HL-60/S4 treated with phorbol 12-myristate 13-acetate at 8.2 ng/mL for 4 days and 3 days (cell line): ENCODE measurements around the gene KCNJ9.
"Not testable (repeated sequence)": the region's sequence is repeated elsewhere in the genome, so short reads cannot be mapped to it uniquely, and the experiment has no call there.

ENCODE experiments used
- in situ Hi-C: fragments of 300-500 bp; cut with MboI; formaldehyde crosslinking; loops from 2 replicates; pipeline ENCODE4 v1.15.0; 2022; ENCODE audit warnings: low sequenced_read_pairs

KCNJ9 gene

DNA sequence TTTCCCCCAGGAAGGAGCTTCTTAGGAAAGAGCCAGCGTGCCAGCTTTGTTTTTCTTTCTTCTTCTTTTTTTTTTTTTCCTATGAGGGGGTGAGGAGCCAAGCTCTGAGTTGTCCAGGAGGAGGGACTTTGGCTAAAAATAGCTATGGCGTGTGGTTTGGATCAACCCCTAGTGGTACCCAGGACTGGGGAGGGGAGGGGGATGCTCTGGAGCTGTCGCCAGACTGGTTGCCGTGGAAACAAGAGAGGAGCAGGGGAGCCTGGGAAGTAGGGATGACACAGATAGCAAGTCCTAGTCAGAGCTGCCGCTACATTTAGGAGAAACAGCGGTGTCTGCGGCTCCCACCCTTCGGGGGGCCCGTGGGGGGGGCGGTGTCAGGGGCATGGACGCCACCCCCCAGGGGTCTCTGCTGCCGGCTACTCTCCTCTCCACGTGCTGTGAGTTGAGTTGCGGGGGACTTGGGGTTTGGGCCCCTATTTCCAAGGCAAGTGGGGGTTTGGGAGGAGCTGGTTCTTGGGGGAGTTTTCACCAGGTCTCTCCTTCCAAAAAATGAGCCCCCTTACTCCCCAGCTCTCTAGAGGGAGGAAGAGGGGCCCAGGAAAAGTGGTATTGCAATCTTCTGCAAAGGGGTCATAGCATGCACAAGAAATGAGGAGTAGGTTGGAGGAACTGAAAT is at the start of gene KCNJ9:
Gene KCNJ9 (plus strand): TSS at position 278 of the 676 bp plus-strand sequence. CDS start 2,493 bp downstream, outside the sequence.
- in situ Hi-C loops = no loop called here

DNA sequence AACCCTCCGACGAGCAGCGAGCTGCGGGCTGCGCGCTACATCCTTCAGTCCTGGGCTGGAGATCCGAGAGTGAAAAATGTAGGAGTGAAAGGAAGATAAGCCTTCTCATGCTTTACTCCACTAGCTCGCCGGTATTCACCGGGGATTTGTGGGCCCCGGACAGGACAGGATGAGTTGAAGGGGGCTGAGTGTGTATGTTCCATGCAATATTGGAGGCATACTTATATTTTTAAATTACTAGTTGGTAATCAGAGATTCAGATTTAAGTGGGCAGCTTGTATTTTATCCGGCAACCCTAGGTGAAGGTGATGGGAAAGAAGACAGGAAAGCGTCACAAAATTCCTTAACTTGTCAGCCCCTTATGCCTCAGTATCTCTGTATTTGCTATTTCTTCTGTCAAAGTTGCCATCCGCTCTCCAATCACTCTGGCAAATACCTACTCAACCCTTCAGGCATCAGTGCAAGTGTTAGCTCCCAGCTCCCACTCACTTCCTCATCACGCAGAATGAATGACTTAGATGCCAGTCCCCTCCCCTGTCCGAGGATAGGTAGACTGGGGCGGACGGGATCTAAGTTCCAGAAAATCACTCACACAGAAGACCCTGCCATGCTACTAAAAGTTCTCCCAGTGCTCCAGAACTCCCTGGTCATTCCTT is 49.0 kb upstream of the KCNJ9 start:
- in situ Hi-C loops = no loop called here

DNA sequence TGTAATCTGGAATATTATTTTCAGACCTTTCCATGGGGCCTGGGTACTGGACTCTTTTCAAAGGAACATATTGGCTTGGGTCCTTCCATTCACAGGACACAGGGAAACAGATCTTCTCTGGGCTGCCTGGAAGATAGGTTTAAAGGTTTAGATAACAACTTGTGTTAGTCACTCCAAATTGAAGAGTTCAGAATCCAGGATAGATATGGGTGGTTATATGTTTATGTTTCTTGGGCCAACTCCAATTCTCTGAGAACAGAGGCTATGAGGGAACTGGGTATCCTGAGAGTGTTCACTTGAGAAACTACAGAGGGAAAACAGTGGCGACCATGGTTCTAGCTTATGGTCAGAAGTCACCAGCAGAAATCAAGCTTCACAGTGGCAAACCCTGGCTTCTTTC is 40.9 kb upstream of the KCNJ9 start:
- in situ Hi-C loops = no loop called here

DNA sequence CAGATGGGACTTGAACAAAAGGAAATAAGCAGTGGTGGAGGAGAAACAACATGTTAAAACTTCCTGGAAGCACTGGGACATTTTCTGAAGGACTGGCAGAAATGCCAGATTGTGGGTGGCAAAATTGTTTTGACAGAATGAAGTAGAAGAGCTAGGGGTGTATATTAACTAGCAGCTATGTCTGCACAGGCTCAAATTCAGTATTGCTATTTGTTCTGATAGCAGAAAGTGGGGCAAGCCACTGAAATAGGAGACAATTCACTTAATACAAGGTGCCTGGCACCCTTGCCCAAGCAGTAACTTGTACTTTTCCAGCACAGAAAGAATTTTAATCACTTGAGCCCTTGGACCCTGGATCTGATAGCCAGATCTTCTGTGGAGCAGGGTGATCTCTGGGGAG is 37.8 kb upstream of the KCNJ9 start:
- in situ Hi-C loops = no loop called here

DNA sequence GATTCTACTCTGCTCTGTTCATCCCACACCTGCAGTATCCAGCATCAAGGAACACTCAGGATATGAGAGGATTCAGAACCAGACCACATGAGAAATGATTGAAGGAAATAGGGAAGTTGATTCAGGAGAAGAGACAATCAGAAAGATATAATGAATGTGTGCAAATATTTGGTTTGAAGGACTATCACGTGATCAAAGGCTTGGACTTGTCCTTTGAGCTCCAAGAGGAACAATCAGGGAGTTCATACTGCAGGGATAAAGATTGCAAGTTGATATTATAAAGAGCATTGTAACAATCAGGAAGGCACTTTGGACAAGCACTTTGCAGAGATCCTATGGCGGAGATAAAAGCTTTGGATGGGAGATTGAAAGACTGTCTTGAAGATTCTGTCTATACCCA is 35.7 kb upstream of the KCNJ9 start:
- in situ Hi-C loops = no loop called here

DNA sequence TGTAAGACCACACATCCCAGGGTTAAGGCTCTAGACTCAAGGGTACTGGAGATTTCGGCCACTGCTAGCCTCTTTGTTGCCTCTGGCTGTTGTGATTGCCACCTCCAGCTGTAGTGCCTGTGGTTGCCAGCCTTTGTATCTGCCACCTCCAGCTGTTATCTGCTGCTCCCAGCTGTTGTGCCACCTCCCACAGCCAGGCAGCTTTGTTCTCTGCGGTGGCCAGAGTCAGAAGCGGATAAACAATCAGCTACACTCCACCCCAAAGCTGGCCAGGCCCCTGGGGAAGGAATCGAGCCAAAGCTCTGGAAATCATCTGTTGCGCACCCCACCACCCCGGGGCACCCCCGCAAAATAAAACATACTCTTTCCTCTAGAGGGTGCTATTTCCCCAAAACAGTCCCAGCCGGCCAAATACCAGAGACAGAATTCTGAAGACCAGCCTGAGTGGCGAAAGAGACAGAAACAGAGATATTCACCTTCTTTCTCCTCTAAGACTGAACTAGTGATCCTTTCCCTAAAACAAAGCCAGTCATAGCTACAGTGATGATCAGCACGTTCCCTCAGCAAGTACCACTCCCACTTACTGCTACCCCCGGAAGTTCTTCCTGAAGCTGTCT is 34.7 kb upstream of the KCNJ9 start:
- in situ Hi-C loops = no loop called here

DNA sequence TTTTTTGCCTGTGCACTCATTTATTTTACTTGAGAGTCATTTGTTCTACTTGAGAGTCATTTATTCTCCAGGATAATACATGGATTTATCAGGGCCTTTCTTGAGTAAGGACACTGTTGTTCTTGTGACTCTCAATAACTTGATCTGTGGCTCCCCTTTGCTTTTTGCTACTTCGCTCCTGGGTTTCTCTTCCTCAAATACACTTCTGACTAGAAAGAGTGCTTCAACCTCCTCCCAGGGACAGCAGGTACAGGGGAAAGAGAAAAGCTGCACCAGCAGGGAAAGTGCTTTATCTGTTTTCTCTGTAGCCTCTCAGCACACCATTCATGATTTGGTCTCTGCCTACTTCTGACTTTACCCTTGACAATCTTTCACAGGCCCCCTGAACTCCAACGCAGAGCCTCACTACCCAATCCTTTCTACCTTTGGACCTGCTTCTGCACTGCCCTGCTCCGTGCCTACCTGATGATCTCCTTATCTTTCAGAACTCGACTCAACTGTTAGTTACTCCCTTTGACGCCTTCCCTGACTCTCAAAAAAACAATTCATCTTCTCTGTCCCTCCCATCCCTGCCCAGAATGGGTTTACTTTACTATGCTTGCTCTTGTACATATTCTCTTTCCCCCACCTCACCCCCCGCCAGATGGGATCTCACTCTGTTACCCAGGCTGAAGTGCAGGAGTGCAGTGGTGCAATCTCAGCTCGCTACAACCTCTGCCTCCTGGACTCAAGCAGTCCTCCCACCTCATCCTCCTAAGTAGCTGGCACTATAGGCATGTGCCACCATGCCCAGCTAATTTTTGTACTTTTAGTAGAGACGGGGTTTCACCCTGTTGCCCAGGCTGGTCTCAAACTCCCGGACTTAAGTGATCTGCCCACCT is 34.0 kb upstream of the KCNJ9 start:
- in situ Hi-C loops = no loop called here

DNA sequence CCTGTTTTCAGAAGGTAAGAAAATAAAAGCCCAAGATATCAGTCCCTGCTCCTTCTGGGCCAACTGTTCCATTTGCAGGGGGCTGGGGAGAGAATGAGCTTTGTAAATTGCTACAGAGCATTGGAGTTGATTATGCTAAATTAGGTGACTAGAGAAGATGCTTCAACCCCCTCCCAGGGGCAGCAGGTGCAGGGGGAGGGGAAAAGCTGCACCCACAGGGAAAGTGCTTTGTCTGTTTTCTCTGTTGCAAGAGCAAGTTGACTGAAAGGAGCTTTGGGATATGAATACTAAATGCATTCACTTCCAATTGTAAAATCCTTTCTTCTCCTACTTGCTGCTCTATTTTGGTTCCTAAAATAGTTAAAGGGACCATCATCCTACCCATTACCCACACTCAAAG is 33.0 kb upstream of the KCNJ9 start:
- in situ Hi-C loops = no loop called here

DNA sequence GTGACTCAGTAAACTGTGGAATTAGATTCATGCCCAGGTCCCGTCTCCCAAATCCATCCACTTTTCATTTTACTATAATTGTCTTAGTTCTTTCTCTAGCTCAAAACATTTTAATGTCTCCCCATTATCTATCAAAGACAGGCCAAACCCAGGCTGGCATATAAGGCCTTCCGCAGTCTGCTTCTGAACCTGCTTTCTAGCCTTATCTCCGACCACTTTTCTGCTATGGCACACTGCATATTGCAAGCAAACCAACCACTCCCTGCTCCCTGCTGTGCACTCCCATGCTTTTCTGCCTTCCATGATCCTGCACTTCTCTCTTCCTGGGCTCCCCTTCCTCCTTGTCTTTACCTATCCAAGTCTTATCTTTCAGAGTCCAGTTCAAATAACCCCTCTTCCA is 32.2 kb upstream of the KCNJ9 start:
- in situ Hi-C loops = no loop called here

DNA sequence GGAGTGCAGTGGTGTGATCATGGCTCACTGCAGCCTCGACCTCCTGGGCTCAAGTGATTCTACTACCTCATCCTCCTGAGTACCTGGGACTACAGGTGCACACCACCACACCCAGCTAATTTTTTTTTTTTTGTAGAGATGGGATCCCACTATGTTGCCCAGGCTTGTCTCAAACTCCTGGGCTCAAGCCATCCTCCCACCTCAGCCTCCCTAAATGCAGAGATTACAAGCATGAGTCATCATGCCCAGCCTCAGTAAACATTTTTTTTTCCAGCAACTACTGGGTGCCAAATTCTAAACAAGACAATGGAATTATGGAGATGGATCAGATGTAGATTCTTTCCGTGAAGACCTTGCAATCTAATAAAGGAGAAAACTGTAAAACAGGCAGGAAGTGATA is 31.2 kb upstream of the KCNJ9 start:
- in situ Hi-C loops = not testable (repeated sequence)

DNA sequence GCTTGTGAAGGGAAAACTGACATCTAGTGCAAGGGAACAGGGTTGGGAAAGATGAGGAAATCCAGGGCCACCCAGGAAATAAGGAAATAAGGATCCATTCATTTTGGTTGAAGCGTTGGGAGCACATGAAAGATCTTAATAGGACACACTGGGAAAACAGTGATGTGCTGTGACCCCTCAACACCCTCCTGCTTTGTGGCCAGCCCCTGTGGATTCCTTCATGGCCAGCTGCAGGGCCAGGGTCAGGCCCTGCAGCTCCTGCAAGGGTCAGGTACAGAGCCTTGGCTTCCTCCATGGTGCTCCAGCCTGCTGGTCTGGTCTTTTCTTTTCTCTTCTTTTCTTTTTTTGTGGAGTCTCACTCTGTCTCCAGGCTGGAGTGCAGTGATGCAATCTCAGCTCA is 30.7 kb upstream of the KCNJ9 start:
- in situ Hi-C loops = no loop called here

DNA sequence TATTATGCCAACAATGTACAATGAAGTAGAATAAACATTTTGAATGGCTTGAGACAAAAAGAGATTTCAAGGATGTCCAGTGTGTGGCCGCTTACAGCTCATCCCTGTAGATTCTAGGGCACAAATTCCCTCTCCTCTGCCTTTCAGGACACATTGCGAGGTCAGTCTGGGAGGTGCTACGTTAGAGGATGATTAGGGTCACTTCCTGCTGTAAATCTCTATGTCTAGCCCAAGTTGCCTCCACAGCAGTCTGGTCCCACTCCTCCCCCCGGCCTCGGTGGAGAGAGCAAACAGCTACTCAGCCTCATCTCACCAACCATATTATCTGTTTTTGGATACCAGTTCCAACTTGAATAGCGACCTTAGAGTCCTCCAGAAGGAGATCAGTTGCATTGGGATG is 28.4 kb upstream of the KCNJ9 start:
- in situ Hi-C loops = no loop called here

DNA sequence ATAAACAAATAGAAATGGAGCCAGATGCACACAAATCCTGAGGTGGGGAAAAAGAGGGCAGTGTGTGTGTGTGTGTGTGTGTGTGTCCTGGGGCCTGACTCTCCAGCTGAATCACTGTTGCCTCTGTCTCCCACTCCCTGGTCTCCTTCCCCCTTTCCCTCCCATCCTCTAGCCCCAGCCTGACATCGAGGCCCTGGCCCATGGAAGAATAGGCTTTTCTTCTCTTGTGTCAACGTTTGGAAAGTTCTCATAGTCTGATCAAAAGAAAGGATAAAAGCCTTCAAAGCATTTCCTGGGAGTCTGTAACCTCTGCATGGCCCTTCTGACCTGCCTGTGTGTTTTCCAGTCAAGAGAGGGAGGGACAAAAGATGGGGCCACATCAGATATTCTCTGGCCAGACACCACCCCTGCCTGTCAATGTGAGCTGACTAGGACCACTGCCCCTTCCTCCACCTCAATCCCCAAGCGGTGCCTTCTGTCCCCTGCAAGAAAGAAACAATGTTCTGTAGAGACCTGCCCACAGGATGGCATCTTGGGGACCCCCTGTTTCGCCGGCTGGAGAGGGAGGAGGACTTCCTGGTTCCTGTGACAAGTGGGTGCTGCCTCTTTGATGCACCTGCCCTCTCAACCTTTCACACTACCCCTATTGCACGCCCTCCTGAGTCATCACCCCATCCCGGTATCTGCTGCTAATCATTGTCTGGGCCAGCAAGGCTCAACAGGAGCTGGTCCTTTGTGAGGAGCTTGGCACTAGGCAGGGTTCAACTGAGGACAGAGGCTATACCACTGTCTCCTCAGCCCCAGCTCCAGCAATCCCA is 27.6 kb upstream of the KCNJ9 start:
- in situ Hi-C loops = no loop called here

DNA sequence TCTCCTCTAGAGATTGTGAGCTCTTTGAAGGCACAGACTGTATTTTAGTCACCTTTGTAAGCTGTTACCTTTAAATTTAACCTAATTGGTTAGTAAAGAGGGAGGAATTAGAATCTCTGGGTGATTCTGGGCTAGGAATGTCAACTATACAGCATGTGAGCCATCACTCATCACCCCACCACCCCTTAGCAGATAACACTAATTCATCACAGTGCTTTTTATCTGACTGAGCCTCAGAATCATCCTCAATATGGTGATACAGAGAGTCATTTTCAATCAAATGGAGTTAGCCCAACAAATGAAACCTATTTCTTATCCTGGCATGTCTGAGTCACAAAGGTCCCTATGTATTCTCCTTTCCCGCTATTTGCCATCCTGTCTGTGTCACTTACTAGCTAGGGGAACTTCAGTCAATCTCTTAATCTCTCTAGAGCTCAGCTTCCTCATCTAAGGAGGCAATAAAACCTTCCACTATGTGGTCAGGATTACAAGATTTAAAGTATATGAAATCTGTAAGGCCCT is 24.6 kb upstream of the KCNJ9 start:
- in situ Hi-C loops = no loop called here

DNA sequence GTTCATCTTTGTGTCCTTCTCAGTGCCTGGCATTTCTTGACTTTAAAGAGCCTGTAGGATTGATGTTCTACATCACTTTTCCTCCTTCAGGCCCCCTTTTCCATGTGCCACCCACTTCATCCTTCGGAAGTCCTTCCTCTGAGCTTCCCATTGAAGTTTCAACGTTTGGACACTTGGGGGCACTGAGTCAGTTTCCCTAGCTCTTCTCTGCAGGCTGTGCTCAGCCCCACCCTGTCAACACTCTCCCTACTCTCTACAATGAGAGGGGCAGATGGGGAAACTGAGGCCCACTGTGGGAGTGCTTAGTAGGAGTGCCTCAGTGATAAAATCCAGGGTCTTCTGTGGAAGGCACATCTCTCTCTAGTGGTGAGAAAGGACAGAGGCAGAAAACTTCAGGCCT is 23.3 kb upstream of the KCNJ9 start:
- in situ Hi-C loops = no loop called here

DNA sequence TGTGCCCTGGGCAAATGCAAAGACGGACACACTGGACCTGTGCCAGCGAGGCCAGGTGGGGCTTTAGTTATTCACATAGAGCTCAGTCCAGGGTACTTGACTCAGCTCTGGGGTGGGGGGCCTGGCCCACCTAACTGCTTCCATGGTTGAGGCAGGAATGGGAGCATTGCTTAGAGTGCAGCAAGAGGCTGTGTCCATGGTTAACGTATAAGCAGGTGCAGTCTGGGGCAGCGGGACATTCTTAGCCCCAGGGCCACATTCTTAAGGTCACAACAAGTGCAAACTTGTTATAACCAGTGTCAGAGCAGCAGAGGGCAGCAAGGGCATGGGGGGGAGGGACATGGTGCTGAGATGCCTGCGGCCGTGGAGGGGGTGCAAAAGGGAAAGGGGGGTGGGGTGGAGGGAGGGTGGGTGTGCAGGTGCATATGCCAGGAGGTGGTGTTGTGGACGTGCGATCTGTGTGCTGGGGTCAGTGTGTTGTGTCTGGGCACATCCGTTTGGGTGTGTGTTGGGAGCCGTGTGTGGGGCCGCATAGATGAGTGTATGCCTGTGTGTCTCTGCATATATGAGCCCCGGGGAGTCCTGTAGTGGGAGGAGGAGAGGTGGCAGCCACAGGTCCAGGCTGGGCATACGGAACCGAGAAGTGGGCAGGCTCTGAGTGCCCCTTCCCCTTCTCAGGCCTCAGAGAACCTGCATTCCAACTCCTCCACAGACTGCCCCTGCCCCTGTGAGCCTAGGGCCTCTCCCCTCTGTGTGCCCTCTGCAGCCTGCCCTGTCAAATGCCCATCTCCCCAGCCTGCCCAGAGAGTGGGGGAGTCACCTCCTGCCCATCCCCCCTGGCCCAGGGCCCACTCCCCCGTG is 19.7 kb upstream of the KCNJ9 start:
- in situ Hi-C loops = no loop called here

DNA sequence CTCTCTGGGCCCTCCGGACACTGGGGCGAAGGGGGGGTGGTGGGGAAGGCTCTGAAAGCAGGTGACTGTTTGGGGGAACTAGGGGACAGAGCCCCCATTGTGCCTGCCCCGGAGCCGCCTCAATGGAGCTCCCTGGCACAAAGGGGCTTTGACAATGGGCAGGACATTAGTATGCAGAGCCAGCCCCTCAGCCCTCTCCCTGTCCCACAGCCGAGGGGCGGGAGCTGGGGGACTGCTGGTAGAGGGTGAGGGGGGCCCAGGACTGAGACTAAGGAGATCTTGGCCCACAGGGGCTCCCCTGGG is 19.2 kb upstream of the KCNJ9 start:
- in situ Hi-C loops = no loop called here

DNA sequence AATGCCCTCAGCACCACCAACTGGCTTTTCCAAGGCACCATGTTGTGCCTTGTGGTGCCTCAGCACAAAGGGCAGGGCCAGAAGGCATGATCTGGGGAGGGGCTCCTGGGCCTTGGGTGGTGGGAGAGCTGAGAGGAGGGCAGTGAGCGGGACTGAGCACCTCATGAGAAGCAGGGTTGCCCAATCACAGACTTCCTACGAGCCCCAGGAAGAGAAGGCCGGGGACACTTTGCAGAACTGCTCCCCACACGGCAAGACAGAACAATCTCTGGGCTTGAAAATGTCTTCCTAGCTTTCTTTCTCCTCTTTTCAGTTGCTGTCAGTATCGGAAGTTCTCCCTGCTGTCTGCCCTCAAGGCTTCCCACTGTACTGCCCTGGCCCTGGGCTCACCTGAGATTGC is 18.2 kb upstream of the KCNJ9 start:
- in situ Hi-C loops = no loop called here

DNA sequence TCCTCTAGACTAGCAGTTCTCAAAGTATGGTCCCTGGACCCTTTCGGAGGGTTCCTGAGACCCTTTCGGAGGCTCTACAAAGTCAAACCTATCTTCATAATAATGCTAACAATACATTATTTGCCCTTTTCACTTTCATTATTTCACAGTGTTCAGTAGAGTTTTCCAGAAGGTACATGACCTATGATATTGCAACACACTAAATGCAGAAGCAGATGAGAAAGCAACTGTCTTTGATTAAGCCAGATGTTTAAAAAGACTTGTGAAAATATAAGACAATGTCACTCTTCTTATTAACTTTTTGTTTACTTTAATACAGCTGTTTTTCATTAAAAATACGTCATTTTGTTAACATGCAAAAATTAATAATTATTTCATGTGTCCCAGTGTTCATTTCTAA is 17.2 kb upstream of the KCNJ9 start:
- in situ Hi-C loops = no loop called here

DNA sequence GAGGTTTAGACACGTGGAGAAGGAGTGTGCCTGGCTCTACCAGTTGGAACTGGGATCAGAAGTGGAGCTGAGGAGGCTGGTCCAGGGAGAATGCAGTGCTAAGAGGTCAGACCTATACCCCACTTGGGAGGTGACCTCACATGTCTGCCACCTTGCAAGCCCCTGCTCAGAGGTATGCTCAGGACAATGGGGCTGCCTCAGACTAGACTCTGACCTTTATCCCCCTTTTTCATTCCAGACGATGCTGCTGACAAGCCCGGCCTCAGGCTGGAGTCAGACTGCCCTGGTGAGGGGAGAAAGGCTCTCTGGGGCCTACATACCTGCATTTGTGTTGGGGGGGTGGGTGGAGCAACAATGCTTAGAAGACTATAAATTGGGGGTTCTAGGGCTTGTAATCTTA is 16.6 kb upstream of the KCNJ9 start:
- in situ Hi-C loops = no loop called here
